GM23248 (cell line): ENCODE results near the gene ISYNA1. TPM values are rescaled to one million over a fixed set of nuclear protein-coding genes. Genes with fewer than 3 reads are reported as not detected.

Source experiments
- DNase-seq: peaks from one replicate; pipeline ENCODE4 v3.0.0-alpha.2; 2015
- H2AFZ ChIP-seq: fragments of 200-600 bp; sonication (generic); 2 replicates; pipeline ENCODE4 v1.6.1; 2016; ENCODE audit warnings: antibody characterized with exemption
- H3F3A ChIP-seq: fragments of 200-600 bp; sonication (generic); 2 replicates; pipeline ENCODE4 v1.6.1; 2016; ENCODE audit warnings: mild to moderate bottlenecking, antibody characterized with exemption, mixed run types; ENCODE audit not compliant: insufficient read depth
- H3K27ac ChIP-seq: fragments of 200-600 bp; sonication (generic); 2 replicates; pipeline ENCODE4 v1.5.1; 2016; ENCODE audit warnings: mild to moderate bottlenecking
- H3K27me3 ChIP-seq: fragments of 200-600 bp; sonication (generic); replicated peaks from 2 replicates; pipeline ENCODE4 v1.6.1; 2016; ENCODE audit warnings: mild to moderate bottlenecking; ENCODE audit not compliant: insufficient read depth
- H3K36me3 ChIP-seq: fragments of 200-600 bp; sonication (generic); 2 replicates; pipeline ENCODE4 v1.6.1; 2016; ENCODE audit warnings: low read depth, mild to moderate bottlenecking
- H3K4me1 ChIP-seq: fragments of 200-600 bp; sonication (generic); 2 replicates; pipeline ENCODE4 v1.6.1; 2016; ENCODE audit warnings: mild to moderate bottlenecking; ENCODE audit not compliant: insufficient read depth
- H3K4me2 ChIP-seq: fragments of 200-600 bp; sonication (generic); one replicate; pipeline ENCODE4 v1.6.1; 2016; ENCODE audit warnings: mild to moderate bottlenecking; ENCODE audit not compliant: unreplicated experiment
- H3K4me3 ChIP-seq: fragments of 200-600 bp; sonication (generic); 2 replicates; pipeline ENCODE4 v1.5.1; 2016; ENCODE audit warnings: mild to moderate bottlenecking
- H3K79me2 ChIP-seq: fragments of 200-600 bp; sonication (generic); 2 replicates; pipeline ENCODE4 v1.6.1; 2016; ENCODE audit warnings: mild to moderate bottlenecking; ENCODE audit not compliant: insufficient read depth
- H3K9ac ChIP-seq: fragments of 200-600 bp; sonication (generic); 2 replicates; pipeline ENCODE4 v1.6.1; 2016; ENCODE audit warnings: mild to moderate bottlenecking
- H3K9me2 ChIP-seq: fragments of 200-600 bp; sonication (generic); 2 replicates; pipeline ENCODE4 v1.6.1; 2016; ENCODE audit warnings: mixed run types, mild to moderate bottlenecking, moderate library complexity; ENCODE audit not compliant: insufficient read depth
- H3K9me3 ChIP-seq: fragments of 200-600 bp; sonication (generic); one replicate; pipeline ENCODE4 v1.6.1; 2017; ENCODE audit warnings: low read depth
- H4K20me1 ChIP-seq: fragments of 200-600 bp; sonication (generic); 2 replicates; pipeline ENCODE4 v1.6.0; 2016; ENCODE audit not compliant: insufficient read depth
- EZH2 ChIP-seq: fragments of 200-600 bp; sonication (generic); IDR thresholded peaks from 2 replicates; pipeline ENCODE4 v1.6.1; 2018; ENCODE audit warnings: antibody characterized with exemption, mild to moderate bottlenecking; ENCODE audit not compliant: insufficient read depth, poor library complexity, severe bottlenecking
- EZH2phosphoT487 ChIP-seq: fragments of 200-600 bp; sonication (generic); IDR thresholded peaks from 2 replicates; pipeline ENCODE4 v1.6.1; 2018; ENCODE audit warnings: antibody characterized with exemption, moderate library complexity, mild to moderate bottlenecking, low read depth; ENCODE audit not compliant: insufficient read depth
- WGBS, 2 experiments: methylation state at CpG; one replicate each; pipeline ENCODE4 v1.1.6; 2015 to 2017; ENCODE audit warnings: low lambda C conversion rate in 2 of 2, low coverage in 1 of 2; ENCODE audit errors: missing lambda C conversion rate in 2 of 2; 5-methylcytosine and 5-hydroxymethylcytosine counted together
- in situ Hi-C: fragments of 300-500 bp; cut with MboI; formaldehyde crosslinking; loops from 2 replicates; pipeline ENCODE4 v1.15.0; 2020
- polyA plus RNA-seq: library from polyadenylated mRNA; unstranded; fragments of >200 nt; fragmentation: Nextera tagmentation; extraction: Ambion mirVana; gene quantifications from 2 replicates; pipeline ENCODE4 v1.2.1, GENCODE V29; 2016
- total RNA-seq: library from RNA; depleted of rRNA; stranded (reverse); fragments of >200 nt; shearing (Covaris generic); gene quantifications from 2 replicates; pipeline ENCODE4 v1.2.3, GENCODE V29; 2014

Gene ISYNA1
- total and polyA plus RNA-seq, 2 experiments from 2014 or later: 5.5 to 17.2 TPM

DNA sequence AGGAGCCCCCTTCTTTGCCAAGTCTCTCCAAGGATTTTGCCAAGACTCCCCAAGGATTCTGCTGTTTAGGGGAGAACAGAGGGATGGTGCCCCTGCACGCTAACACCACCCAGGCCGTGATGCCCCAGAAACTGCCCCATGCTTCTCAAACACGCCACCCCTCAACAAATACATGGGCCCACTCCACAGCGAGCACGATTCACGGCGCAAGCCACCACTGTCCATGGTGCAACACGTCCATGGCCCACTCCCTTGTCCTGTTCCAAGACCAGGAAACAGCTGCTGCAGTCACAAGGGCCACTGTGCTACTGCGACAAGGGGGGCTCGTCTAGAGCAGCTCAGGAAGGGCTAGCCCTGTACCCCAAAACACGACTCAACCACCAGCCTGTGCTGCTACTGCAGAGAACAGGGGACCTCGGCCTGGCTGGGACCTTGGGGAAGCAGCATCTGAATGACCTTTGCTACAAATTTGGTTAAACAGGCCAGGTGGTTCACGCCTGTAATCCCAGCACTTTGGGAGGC, 36.5 kb upstream of the ISYNA1 start:
- H3K27me3 ChIP-seq: no peaks in the 10 kb centered on the region
- peaks cover 10% of the 10 kb centered on the region for H3F3A ChIP-seq
- no peak overlapping the region for H3K9ac ChIP-seq
- TF ChIP-seq EZH2: no peak
- no peak for TF ChIP-seq EZH2phosphoT487
- H3K4me2 ChIP-seq: no peak overlapping the region
- no peak overlapping the region for H3K4me3 ChIP-seq
- peaks cover 18% of the 10 kb centered on the region for H3K4me1 ChIP-seq
- in situ Hi-C loops: loop anchor here (25.0 kb wide), 2 partner anchors 113 to 363 kb away; partner anchors contain the start of genes REX1BD and UPF1
- H3K36me3 ChIP-seq: no peaks in the 10 kb centered on the region
- H4K20me1 ChIP-seq: no peaks in the 10 kb centered on the region
- peaks cover 99% of the 10 kb centered on the region for H3K79me2 ChIP-seq
- H2AFZ ChIP-seq: no peak overlapping the region
- H3K9me3 ChIP-seq: no peaks in the 10 kb centered on the region
- DNase-seq: no peak
- H3K27ac ChIP-seq: no peak overlapping the region
- no peaks in the 10 kb centered on the region for H3K9me2 ChIP-seq
- 95% methylated on average over 12 to 13 of the region's 13 CpGs for WGBS, 2 experiments

DNA sequence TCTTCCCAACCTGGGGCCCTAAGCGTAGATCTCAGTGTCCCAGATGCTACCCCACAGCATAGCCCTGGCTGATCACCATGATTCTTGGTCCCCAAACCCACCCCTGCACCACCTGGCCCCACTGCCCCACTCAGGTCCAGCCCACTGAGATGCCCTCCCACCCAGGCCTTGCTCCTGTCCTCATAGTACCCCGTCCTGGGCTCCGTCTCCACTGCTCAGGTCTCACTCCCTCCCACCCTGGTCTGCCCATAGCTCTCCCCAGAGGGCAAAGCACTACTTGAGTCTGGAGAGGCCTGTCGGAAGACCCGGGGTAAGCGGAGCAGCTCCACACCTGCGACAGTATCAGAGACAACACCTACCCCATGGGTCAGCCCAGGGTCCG, 35.8 kb upstream of the ISYNA1 start:
- H3F3A ChIP-seq: peaks cover 5% of the 10 kb centered on the region
- no peak overlapping the region for H3K27ac ChIP-seq
- no peak overlapping the region for H3K9ac ChIP-seq
- H3K27me3 ChIP-seq: no peaks in the 10 kb centered on the region
- no peaks in the 10 kb centered on the region for H3K9me2 ChIP-seq
- in situ Hi-C loops: loop anchor here (25.0 kb wide), 2 partner anchors 114 to 364 kb away; partner anchors contain the start of genes REX1BD and UPF1
- H3K4me2 ChIP-seq: no peak overlapping the region
- H3K4me3 ChIP-seq: no peak overlapping the region
- H3K4me1 ChIP-seq: peaks cover 12% of the 10 kb centered on the region
- TF ChIP-seq EZH2phosphoT487 (no peak), EZH2 (no peak)
- H3K36me3 ChIP-seq: no peaks in the 10 kb centered on the region
- H2AFZ ChIP-seq: no peak overlapping the region
- H3K79me2 ChIP-seq: peaks cover 100% of the 10 kb centered on the region
- DNase-seq: no peak
- no peaks in the 10 kb centered on the region for H3K9me3 ChIP-seq
- 98 to 100% methylated on average over 7 to 8 of the region's 8 CpGs for WGBS, 2 experiments
- H4K20me1 ChIP-seq: no peaks in the 10 kb centered on the region

DNA sequence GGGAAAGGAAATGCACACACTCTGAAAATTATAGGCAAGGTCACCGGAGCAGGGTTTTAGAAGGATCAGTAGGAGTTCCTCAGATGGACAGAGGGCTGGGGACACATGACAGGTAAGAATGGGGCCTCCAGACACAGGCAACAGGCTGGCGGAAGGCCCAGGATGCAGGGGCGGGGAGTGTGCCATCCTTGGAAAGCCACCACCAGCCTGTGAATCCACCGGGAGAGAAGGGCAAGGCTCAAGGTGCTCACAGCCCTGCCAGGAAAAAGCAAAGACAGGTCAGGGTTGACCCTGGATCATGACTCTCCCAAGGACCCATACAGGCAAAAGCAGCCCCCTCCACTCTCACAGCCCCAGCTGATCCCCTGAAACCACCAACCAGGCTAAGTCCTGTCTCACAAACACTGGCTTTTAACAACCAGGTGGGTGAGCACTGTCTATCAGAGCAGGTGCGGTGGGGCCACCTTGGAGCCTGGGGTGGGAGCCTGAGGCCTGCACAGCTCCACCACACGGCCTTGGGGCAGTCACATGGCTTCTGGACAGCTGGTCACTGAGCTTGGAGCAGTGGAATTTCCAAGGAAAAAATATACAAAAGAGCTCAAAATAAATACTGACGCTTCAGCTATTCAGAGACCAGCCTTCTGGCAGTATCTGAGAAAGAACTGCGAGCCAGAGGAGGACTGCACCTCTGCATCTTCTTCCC, 35.2 kb upstream of the ISYNA1 start:
- H3K4me1 ChIP-seq: peaks cover 7% of the 10 kb centered on the region
- DNase-seq: no peak
- H3K4me2 ChIP-seq: no peak overlapping the region
- 86 to 90% methylated on average over 8 of the region's 8 CpGs for WGBS, 2 experiments
- H3K36me3 ChIP-seq: no peaks in the 10 kb centered on the region
- no peaks in the 10 kb centered on the region for H3K9me2 ChIP-seq
- H3K79me2 ChIP-seq: peaks cover 100% of the 10 kb centered on the region
- no peak for TF ChIP-seq EZH2
- no peak for TF ChIP-seq EZH2phosphoT487
- no peak overlapping the region for H2AFZ ChIP-seq
- H3K27me3 ChIP-seq: no peaks in the 10 kb centered on the region
- no peaks in the 10 kb centered on the region for H3K9me3 ChIP-seq
- in situ Hi-C loops: loop anchor here (25.0 kb wide), 2 partner anchors 114 to 364 kb away; partner anchors contain the start of genes REX1BD and UPF1
- no peaks in the 10 kb centered on the region for H4K20me1 ChIP-seq
- no peak overlapping the region for H3K9ac ChIP-seq
- H3K27ac ChIP-seq: no peak overlapping the region
- no peak overlapping the region for H3K4me3 ChIP-seq
- peaks cover 5% of the 10 kb centered on the region for H3F3A ChIP-seq

DNA sequence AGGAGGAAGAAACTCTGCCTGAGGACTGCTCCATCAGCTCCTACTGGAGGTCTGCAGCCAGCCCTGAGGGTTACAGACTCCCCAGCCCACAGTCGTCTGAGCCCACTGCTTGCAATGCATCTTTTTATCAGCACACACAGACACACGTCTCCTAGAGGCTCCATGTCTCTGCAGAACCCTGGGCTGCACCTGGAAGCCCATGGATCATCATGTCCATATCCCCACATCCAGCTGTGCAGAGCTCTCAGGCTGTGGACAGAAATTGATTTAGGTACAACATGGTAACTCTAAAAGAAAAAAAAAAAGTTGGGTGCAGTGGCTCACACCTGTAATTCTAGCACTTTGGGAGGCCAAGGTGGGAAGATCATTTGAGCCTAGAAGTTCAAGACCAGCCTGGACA, 32.9 kb upstream of the ISYNA1 start:
- no peak overlapping the region for H3K9ac ChIP-seq
- no peak for DNase-seq
- no peaks in the 10 kb centered on the region for H3K36me3 ChIP-seq
- no peak overlapping the region for H3K4me3 ChIP-seq
- H3K79me2 ChIP-seq: peaks cover 98% of the 10 kb centered on the region
- in situ Hi-C loops: loop anchor here (25.0 kb wide), 2 partner anchors 117 to 367 kb away; partner anchors contain the start of genes REX1BD and UPF1
- no peaks in the 10 kb centered on the region for H3K9me3 ChIP-seq
- H3K9me2 ChIP-seq: no peaks in the 10 kb centered on the region
- 64 to 84% methylated on average over 2 of the region's 2 CpGs for WGBS, 2 experiments
- no peak overlapping the region for H3K4me2 ChIP-seq
- H4K20me1 ChIP-seq: no peaks in the 10 kb centered on the region
- peaks cover 5% of the 10 kb centered on the region; the same call in 1 of the 2 replicates for H3F3A ChIP-seq
- H2AFZ ChIP-seq: no peak overlapping the region
- H3K27ac ChIP-seq: no peak overlapping the region
- TF ChIP-seq EZH2 (no peak), EZH2phosphoT487 (no peak)
- H3K27me3 ChIP-seq: no peaks in the 10 kb centered on the region
- H3K4me1 ChIP-seq: peaks cover 3% of the 10 kb centered on the region; the same call in 1 of the 2 replicates
